AG04450 (cell line): ENCODE results near the gene CUL3. TPM values are rescaled to one million over a fixed set of nuclear protein-coding genes. Genes with fewer than 3 reads are reported as not detected.
"Not testable (repeated sequence)": the region's sequence is repeated elsewhere in the genome, so short reads cannot be mapped to it uniquely, and the experiment has no call there.

Experiments used
- CTCF ChIA-PET: fragments of 300-600, 350-600 bp; formaldehyde crosslinking; extraction: SDS; loops from one replicate; lab custom pipeline; 2022; ENCODE audit warnings: antibody characterized with exemption, inconsistent platforms; lab: Charles Lee
- POLR2A ChIA-PET: fragments of 350-600 bp; formaldehyde crosslinking; extraction: SDS; loops from one replicate; lab custom pipeline; 2021; ENCODE audit warnings: antibody characterized with exemption, inconsistent platforms; lab: Yijun Ruan, JAX
- DNase-seq: peaks from one replicate; pipeline ENCODE4 v3.0.0-alpha.2; 2011; ENCODE audit warnings: low read depth, low spot score
- H3K27ac ChIP-seq: one replicate; pipeline ENCODE4 v1.5.1; 2012; ENCODE audit warnings: low read depth, low read length, control low read depth
- H3K27me3 ChIP-seq: one replicate; pipeline ENCODE4 v1.6.0; 2012; ENCODE audit warnings: low read length; ENCODE audit not compliant: control insufficient read depth, insufficient read depth
- H3K4me3 ChIP-seq: 2 replicates; pipeline ENCODE4 v1.5.1; 2011; ENCODE audit warnings: mild to moderate bottlenecking, low read depth, low read length, control low read depth
- H3K9me3 ChIP-seq: 2 replicates; pipeline ENCODE4 v1.5.1; 2012; ENCODE audit warnings: low read length; ENCODE audit not compliant: control insufficient read depth, insufficient read depth
- polyA plus RNA-seq: library from polyadenylated mRNA; depleted of rRNA; stranded (reverse); fragments of >200 nt; gene quantifications from 2 replicates; pipeline ENCODE4 v1.2.3, GENCODE V29; 2011
- TF ChIP-seq, protein P1 (sequence below): IDR thresholded peaks from 2 replicates; pipeline ENCODE4 v1.5.1; 2011; ENCODE audit warnings: low read depth, low read length, control low read depth, inconsistent platforms

Gene CUL3
- polyA plus RNA-seq, 1 experiment = 57.3 TPM

DNA sequence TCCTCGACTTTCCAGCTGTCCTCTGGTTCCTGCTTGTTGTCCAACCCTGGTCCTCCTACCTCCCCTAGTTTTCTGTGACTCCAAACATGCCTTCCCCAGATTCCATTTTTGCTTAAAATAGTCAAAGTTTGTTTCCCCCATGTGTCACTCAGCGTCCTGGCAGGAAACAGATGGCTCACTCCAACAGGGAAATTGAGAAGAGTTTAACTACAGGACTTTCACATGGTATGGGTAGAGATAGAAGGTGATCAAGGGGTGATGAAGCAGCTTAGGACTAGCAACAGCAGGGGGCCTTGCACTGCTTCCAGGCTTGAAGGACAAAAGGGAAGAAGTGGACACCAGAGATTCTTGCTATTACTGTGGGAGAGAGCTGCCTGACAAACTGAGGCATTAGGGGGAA lies 6.1 kb upstream of the CUL3 start:
- Histone ChIP-seq H3K9me3 (no peaks in the 10 kb centered on the region), H3K4me3 (no peak overlapping the region), H3K27me3 (no peaks in the 10 kb centered on the region), H3K27ac (no peak overlapping the region)
- TF ChIP-seq, protein P1, sequence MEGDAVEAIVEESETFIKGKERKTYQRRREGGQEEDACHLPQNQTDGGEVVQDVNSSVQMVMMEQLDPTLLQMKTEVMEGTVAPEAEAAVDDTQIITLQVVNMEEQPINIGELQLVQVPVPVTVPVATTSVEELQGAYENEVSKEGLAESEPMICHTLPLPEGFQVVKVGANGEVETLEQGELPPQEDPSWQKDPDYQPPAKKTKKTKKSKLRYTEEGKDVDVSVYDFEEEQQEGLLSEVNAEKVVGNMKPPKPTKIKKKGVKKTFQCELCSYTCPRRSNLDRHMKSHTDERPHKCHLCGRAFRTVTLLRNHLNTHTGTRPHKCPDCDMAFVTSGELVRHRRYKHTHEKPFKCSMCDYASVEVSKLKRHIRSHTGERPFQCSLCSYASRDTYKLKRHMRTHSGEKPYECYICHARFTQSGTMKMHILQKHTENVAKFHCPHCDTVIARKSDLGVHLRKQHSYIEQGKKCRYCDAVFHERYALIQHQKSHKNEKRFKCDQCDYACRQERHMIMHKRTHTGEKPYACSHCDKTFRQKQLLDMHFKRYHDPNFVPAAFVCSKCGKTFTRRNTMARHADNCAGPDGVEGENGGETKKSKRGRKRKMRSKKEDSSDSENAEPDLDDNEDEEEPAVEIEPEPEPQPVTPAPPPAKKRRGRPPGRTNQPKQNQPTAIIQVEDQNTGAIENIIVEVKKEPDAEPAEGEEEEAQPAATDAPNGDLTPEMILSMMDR = no peak
- ChIA-PET POLR2A (no interaction called here), CTCF (no interaction called here)
- no peak for DNase-seq

GRCh38 chr2:224586127-224586695 lies 1.0 kb upstream of the CUL3 start:
- TF ChIP-seq, protein P1 = no peak
- ChIA-PET CTCF (interaction anchor here (0.9 to 2.9 kb wide), 4 partner anchors 64 to 592 kb away, joined by 3 to 11 read pairs (median 4); no protein-coding TSS in a partner anchor), POLR2A (interaction anchor here (0.9 to 1.3 kb wide), 4 partner anchors 66 to 144 kb away, joined by 3 to 4 read pairs (median 4); no protein-coding TSS in a partner anchor)
- H3K27ac ChIP-seq = peak overlapping the region; percentile 23
- H3K9me3 ChIP-seq = no peaks in the 10 kb centered on the region
- DNase-seq = no peak
- H3K4me3 ChIP-seq = peak overlapping the region; percentile 80
- H3K27me3 ChIP-seq = no peaks in the 10 kb centered on the region

DNA sequence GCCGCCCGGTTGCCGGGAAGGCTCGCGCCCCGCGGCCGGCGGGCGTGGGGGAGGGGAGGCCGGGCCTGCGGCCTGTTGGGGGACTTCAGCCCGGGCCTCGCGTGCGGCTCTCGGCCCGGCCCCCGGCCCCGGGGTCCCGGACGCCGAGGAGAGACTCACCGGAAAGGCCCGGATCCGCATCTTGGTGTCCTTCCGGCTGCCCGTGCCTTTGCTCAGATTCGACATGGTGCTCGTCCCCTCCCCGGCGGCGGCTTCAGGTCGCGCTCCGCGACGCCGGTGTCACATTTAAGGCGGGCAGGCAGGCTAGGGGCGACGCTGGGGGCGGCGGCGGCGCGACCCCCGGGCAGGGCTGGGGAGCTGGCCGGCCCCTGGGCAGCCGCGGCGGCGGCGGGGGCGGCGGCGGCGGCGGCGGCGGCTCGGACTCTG lies 365 bp downstream of the CUL3 start:
- TF ChIP-seq, protein P1 = no peak
- POLR2A ChIA-PET = interaction anchor here (1.0 kb wide), 1 partner anchor 142 kb away, joined by 4 read pairs; no protein-coding TSS in a partner anchor
- H3K27ac ChIP-seq = peak overlapping the region; percentile 57
- H3K4me3 ChIP-seq = peak overlapping the region; percentile 91
- CTCF ChIA-PET = interaction anchor here (1.0 to 1.2 kb wide), 2 partner anchors 298 to 591 kb away, joined by 3 read pairs; no protein-coding TSS in a partner anchor
- DNase-seq = no peak
- no peaks in the 10 kb centered on the region for H3K9me3 ChIP-seq
- no peaks in the 10 kb centered on the region for H3K27me3 ChIP-seq

- Histone ChIP-seq H3K27ac (peak overlapping the region; percentile 47), H3K27me3 (no peaks in the 10 kb centered on the region), H3K4me3 (peak overlapping the region; percentile 91), H3K9me3 (no peaks in the 10 kb centered on the region)
- ChIA-PET CTCF (interaction anchor here (1.2 kb wide), 1 partner anchor 297 kb away, joined by 3 read pairs; no protein-coding TSS in a partner anchor), POLR2A (interaction anchor here (0.7 to 0.8 kb wide), 2 partner anchors 62 to 111 kb away, joined by 3 read pairs; no protein-coding TSS in a partner anchor)
- TF ChIP-seq, protein P1 = no peak
- DNase-seq = no peak
Measured at GRCh38 chr2:224584111-224584784, 915 bp downstream of the CUL3 start.

DNA sequence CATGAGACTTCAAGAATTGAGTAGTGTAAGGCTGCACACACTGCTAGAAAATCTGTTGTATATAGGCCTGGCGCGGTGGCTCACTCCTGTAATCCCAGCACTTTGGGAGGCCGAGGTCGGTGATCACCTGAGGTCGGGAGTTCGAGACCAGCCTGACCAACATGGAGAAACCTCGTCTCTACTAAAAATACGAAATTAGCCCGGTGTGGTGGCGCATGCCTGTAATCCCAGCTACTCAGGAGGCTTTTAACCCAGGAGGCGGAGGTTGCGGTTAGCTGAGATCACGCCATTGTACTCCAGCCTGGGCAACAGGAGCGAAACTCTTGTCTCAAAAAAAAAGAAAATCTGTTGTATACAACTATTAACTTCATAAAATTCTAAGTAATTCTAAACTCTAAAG lies 2.1 kb downstream of the CUL3 start:
- DNase-seq, H3K27ac ChIP-seq, H3K9me3 ChIP-seq, POLR2A ChIA-PET, H3K27me3 ChIP-seq: not testable (repeated sequence)
- peak overlapping the region; percentile 91 for H3K4me3 ChIP-seq
- CTCF ChIA-PET = interaction anchor here (0.5 kb wide), 1 partner anchor 334 kb away, joined by 3 read pairs; no protein-coding TSS in a partner anchor
